ENCODE data around the gene WASF3. TPM values are rescaled to one million over a fixed set of nuclear protein-coding genes. Genes with fewer than 3 reads are reported as not detected.

Gene WASF3
- total and polyA plus RNA-seq, 2 donors from 2014 or later: 3.7 to 18.5 TPM

DNA sequence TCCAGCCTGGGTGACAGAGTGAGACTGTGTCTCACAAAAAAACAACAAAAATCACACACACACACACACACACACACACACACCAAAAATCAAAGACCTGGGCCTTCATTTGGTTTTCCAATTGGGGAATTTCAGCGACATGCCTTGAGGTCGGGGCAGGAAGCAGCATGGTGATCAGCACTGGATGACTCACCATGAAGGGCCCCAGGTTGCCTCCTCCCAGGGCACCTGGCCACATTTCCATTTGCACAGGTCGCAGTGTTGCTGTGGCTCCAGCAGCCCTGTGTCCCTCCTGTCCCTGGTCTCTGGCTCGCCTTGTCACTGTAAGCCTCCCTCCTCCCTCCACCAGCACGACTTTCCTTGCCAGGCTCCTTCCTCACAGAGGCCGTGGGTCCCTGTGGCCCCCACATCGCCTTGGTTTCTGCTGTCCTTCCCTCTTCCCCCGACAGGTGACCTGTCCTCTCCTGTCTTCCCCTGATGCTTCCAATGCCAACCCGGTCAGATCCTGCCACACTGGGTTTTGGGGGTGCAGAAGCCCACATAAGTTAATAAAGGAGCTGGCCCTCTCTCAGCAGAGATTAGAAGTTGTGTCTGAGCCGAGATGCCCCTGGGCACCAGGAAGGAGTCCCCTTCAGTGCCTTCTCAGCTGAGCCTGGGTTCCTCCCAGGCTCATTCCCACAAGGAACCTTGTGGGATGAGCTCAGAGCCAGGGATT is 136.4 kb downstream of the WASF3 start:
- H3K4me1 ChIP-seq (ENCODE audit: control insufficient read depth in 2 of 3, insufficient read depth in 2 of 3, low read depth in 1 of 3, low read length in 3 of 3): peaks cover 0 to 3% (median 2%) of the 10 kb centered on the region in 3 donors
- no peak overlapping the region for H3K9ac ChIP-seq (ENCODE audit: low read length in 3 of 3)
- peaks cover 0 to 4% (median 2%) of the 10 kb centered on the region in 3 donors for H3K36me3 ChIP-seq (ENCODE audit: control insufficient read depth in 2 of 3, insufficient read depth in 3 of 3, low read length in 3 of 3)
- FAIRE-seq (no peak), DNase-seq (no peak)
- no peaks in the 10 kb centered on the region for H3K27me3 ChIP-seq (ENCODE audit: control insufficient read depth, insufficient read depth, low read length)
- intact Hi-C loops (cut with DNase I): loop anchor here (10.0 kb wide), 1 partner anchor 209 kb away; no protein-coding TSS in a partner anchor
- peaks cover 0 to 5% (median 1%) of the 10 kb centered on the region in 3 donors for H3K9me3 ChIP-seq (ENCODE audit: control insufficient read depth in 2 of 3, insufficient read depth in 1 of 3, low read length in 3 of 3)
- no peak overlapping the region for H3K4me3 ChIP-seq (ENCODE audit: low read length in 3 of 3)
- TF ChIP-seq, protein P1, sequence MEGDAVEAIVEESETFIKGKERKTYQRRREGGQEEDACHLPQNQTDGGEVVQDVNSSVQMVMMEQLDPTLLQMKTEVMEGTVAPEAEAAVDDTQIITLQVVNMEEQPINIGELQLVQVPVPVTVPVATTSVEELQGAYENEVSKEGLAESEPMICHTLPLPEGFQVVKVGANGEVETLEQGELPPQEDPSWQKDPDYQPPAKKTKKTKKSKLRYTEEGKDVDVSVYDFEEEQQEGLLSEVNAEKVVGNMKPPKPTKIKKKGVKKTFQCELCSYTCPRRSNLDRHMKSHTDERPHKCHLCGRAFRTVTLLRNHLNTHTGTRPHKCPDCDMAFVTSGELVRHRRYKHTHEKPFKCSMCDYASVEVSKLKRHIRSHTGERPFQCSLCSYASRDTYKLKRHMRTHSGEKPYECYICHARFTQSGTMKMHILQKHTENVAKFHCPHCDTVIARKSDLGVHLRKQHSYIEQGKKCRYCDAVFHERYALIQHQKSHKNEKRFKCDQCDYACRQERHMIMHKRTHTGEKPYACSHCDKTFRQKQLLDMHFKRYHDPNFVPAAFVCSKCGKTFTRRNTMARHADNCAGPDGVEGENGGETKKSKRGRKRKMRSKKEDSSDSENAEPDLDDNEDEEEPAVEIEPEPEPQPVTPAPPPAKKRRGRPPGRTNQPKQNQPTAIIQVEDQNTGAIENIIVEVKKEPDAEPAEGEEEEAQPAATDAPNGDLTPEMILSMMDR (IDR thresholded peaks at IDR 0.05; ENCODE audit: borderline replicate concordance, extremely low read depth, insufficient read depth): no peak
- H3K27ac ChIP-seq (ENCODE audit: low read depth in 2 of 2, low read length in 2 of 2): no peak overlapping the region

- FAIRE-seq (no peak), DNase-seq (no peak)
- intact Hi-C loops (cut with DNase I): loop anchor here (10.0 kb wide), 1 partner anchor 210 kb away; no protein-coding TSS in a partner anchor
- TF ChIP-seq, protein P1 (IDR thresholded peaks at IDR 0.05; ENCODE audit: borderline replicate concordance, extremely low read depth, insufficient read depth): no peak
- Histone ChIP-seq H3K36me3 (ENCODE audit: control insufficient read depth in 2 of 3, insufficient read depth in 3 of 3, low read length in 3 of 3) (no peaks in the 10 kb centered on the region), H3K9ac (ENCODE audit: low read length in 3 of 3) (no peak overlapping the region), H3K27me3 (ENCODE audit: control insufficient read depth, insufficient read depth, low read length) (no peaks in the 10 kb centered on the region), H3K4me1 (ENCODE audit: control insufficient read depth in 2 of 3, insufficient read depth in 2 of 3, low read depth in 1 of 3, low read length in 3 of 3) (peaks cover 0 to 3% (median 2%) of the 10 kb centered on the region in 3 donors), H3K27ac (ENCODE audit: low read depth in 2 of 2, low read length in 2 of 2) (no peak overlapping the region), H3K9me3 (ENCODE audit: control insufficient read depth in 2 of 3, insufficient read depth in 1 of 3, low read length in 3 of 3) (peaks cover 0 to 1% (median 0%) of the 10 kb centered on the region in 3 donors), H3K4me3 (ENCODE audit: low read length in 3 of 3) (no peak overlapping the region)
These were observed 137.3 kb downstream of the WASF3 start for GRCh38 chr13:26694609-26695359.

DNA sequence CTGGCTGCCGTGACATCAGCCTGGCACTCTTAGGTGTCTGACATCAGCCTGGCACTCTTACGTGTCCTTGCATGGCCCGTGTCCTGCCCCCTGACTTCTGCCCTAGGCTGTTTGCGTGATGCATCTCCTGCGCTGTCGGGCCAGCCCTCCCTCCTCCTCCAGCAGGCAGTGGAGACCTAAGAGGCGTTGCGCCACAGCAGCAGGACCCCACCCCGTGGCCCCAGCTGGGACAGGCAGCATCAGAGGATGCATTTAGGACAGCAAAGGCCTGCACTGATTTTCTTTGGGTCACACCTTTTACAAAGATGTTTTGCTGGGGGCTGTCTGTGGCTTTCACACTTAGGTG is 137.8 kb downstream of the WASF3 start:
- Histone ChIP-seq H3K4me1 (ENCODE audit: control insufficient read depth in 2 of 3, insufficient read depth in 2 of 3, low read depth in 1 of 3, low read length in 3 of 3) (peaks cover 0 to 3% (median 2%) of the 10 kb centered on the region in 3 donors), H3K36me3 (ENCODE audit: control insufficient read depth in 2 of 3, insufficient read depth in 3 of 3, low read length in 3 of 3) (no peaks in the 10 kb centered on the region), H3K9me3 (ENCODE audit: control insufficient read depth in 2 of 3, insufficient read depth in 1 of 3, low read length in 3 of 3) (no peaks in the 10 kb centered on the region), H3K27me3 (ENCODE audit: control insufficient read depth, insufficient read depth, low read length) (no peaks in the 10 kb centered on the region), H3K27ac (ENCODE audit: low read depth in 2 of 2, low read length in 2 of 2) (no peak overlapping the region), H3K9ac (ENCODE audit: low read length in 3 of 3) (no peak overlapping the region), H3K4me3 (ENCODE audit: low read length in 3 of 3) (no peak overlapping the region)
- no peak for DNase-seq
- TF ChIP-seq, protein P1 (IDR thresholded peaks at IDR 0.05; ENCODE audit: borderline replicate concordance, extremely low read depth, insufficient read depth): no peak
- intact Hi-C loops (cut with DNase I): loop anchor here (10.0 kb wide), 1 partner anchor 211 kb away; no protein-coding TSS in a partner anchor
- FAIRE-seq: no peak
